DND-41 (cell line): Measurements from ENCODE around the gene LONRF3.
A peak's percentile ranks its signal among the peaks of the same experiment; 100 is the strongest.

Experiments used
- ATAC-seq: fragments of 200-7000 bp; cut with Tn5 transposase; 3 replicates; pipeline ENCODE4 v1.9.1; 2021; ENCODE audit warnings: low read depth; ENCODE audit not compliant: insufficient read depth
- DNase-seq: peaks from one replicate; pipeline ENCODE4 v3.0.0-alpha.2; 2020
- H2AFZ ChIP-seq: 2 replicates; pipeline ENCODE4 v1.6.0; 2012; ENCODE audit warnings: low read depth, low read length
- H3K27ac ChIP-seq: 2 replicates; pipeline ENCODE4 v1.5.1; 2012; ENCODE audit warnings: low read length, inconsistent platforms
- H3K27me3 ChIP-seq: fragments of 200-600 bp; sonication (generic); 2 replicates; pipeline ENCODE4 v1.6.0; 2012; ENCODE audit warnings: low read length, mild to moderate bottlenecking, inconsistent platforms; ENCODE audit not compliant: insufficient read depth, poor library complexity
- H3K36me3 ChIP-seq: 2 replicates; pipeline ENCODE4 v1.5.1; 2012; ENCODE audit warnings: low read length, inconsistent platforms; ENCODE audit not compliant: insufficient read depth
- H3K4me1 ChIP-seq: 2 replicates; pipeline ENCODE4 v1.5.1; 2012; ENCODE audit warnings: mild to moderate bottlenecking, low read length; ENCODE audit not compliant: insufficient read depth
- H3K4me2 ChIP-seq: 2 replicates; pipeline ENCODE4 v1.6.0; 2012; ENCODE audit warnings: mild to moderate bottlenecking, moderate library complexity, low read length, inconsistent platforms; ENCODE audit not compliant: insufficient read depth
- H3K4me3 ChIP-seq, 2 experiments: fragments of 200-600 bp in 1 of 2; shearing (Covaris generic) in 1 of 2; 2 replicates each; pipeline ENCODE4 v1.5.1; 2012 to 2016; ENCODE audit warnings: inconsistent platforms in 2 of 2, low read length in 2 of 2, mild to moderate bottlenecking in 2 of 2, low read depth in 1 of 2, moderate library complexity in 1 of 2
- H3K79me2 ChIP-seq: 2 replicates; pipeline ENCODE4 v1.6.0; 2012; ENCODE audit warnings: low read length, inconsistent platforms; ENCODE audit not compliant: insufficient read depth
- H3K9ac ChIP-seq: 2 replicates; pipeline ENCODE4 v1.6.0; 2012; ENCODE audit warnings: low read depth, mild to moderate bottlenecking, inconsistent platforms, low read length, moderate library complexity
- H3K9me3 ChIP-seq: 2 replicates; pipeline ENCODE4 v1.5.1; 2012; ENCODE audit warnings: low read length, moderate library complexity, mild to moderate bottlenecking, inconsistent platforms; ENCODE audit not compliant: insufficient read depth, severe bottlenecking
- H4K20me1 ChIP-seq: 2 replicates; pipeline ENCODE4 v1.6.0; 2012; ENCODE audit warnings: low read length; ENCODE audit not compliant: insufficient read depth
- EZH2 ChIP-seq: IDR thresholded peaks from 3 replicates; pipeline ENCODE4 v1.6.1; 2012; ENCODE audit warnings: borderline replicate concordance, low read depth, mild to moderate bottlenecking, moderate library complexity, low read length, inconsistent platforms; ENCODE audit not compliant: severe bottlenecking
- TF ChIP-seq, protein P1 (sequence below): IDR thresholded peaks from 2 replicates; pipeline ENCODE4 v1.5.1; 2012; ENCODE audit warnings: borderline replicate concordance, low read length, moderate library complexity, mild to moderate bottlenecking; ENCODE audit not compliant: poor library complexity, severe bottlenecking; ENCODE audit errors: extremely low read depth

The LONRF3 gene

DNA sequence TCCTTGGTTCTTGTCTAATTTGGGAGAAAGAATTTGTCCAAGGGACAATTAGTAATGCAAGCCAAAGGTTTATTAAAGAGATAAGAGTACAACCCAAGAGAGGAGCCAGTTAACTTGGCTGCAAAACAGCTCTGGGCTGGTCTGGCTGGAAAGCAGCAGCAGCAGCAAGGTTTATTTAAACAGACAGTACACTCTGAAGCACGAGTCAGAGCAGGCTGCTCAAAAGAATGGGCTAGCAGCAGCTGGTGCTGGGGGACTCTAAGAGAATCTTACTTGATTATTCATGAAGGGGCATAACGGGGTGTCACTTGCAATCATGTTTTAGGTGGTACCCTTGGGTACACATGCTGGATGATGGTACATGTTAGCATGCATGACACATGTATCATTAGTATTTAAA, 81.3 kb downstream of the LONRF3 start:
- Histone ChIP-seq H4K20me1 (no peaks in the 10 kb centered on the region), H3K4me3 (no peak overlapping the region), H3K4me1 (no peaks in the 10 kb centered on the region), H3K27me3 (no peaks in the 10 kb centered on the region), H3K4me2 (no peak overlapping the region), H3K9me3 (no peaks in the 10 kb centered on the region), H2AFZ (no peak overlapping the region), H3K79me2 (no peaks in the 10 kb centered on the region), H3K36me3 (no peaks in the 10 kb centered on the region), H3K27ac (no peak overlapping the region), H3K9ac (no peak overlapping the region)
- DNase-seq (no peak), ATAC-seq (no peak)
- TF ChIP-seq EZH2, result no peak
- TF ChIP-seq, protein P1, sequence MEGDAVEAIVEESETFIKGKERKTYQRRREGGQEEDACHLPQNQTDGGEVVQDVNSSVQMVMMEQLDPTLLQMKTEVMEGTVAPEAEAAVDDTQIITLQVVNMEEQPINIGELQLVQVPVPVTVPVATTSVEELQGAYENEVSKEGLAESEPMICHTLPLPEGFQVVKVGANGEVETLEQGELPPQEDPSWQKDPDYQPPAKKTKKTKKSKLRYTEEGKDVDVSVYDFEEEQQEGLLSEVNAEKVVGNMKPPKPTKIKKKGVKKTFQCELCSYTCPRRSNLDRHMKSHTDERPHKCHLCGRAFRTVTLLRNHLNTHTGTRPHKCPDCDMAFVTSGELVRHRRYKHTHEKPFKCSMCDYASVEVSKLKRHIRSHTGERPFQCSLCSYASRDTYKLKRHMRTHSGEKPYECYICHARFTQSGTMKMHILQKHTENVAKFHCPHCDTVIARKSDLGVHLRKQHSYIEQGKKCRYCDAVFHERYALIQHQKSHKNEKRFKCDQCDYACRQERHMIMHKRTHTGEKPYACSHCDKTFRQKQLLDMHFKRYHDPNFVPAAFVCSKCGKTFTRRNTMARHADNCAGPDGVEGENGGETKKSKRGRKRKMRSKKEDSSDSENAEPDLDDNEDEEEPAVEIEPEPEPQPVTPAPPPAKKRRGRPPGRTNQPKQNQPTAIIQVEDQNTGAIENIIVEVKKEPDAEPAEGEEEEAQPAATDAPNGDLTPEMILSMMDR, result no peak

DNA sequence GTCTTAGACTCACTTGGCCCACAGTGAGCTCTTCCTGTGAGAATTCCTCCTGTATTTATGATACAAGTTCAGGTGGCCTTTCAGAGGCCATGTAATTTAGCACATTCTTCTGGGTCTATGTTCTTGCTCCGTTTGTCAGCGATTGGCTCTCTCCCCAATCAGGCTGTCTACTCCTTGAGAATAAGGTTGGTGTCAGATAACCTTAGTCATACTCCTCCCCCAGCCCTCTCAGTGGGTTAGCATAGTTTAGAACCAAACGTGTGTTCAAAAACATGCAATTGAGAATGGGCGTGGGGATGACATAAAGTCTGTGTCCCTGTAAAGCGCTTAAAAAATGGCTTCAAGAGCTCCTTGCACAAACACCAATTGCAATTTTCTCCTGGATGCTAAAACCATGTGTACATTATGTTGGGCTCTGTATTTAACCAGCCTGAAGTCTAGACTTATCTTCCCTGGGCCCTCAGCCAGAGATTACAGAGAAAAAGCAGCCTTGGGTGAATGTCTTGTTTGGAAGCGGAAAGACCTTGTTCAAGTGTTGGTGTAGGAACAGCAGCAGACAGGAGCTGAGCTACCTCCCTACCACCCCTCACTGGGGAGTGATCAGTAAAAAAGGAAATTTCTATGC, 88.4 kb downstream of the LONRF3 start:
- no peak for DNase-seq
- Histone ChIP-seq H3K9me3 (no peaks in the 10 kb centered on the region), H3K79me2 (no peaks in the 10 kb centered on the region), H3K4me2 (no peak overlapping the region), H3K4me1 (no peaks in the 10 kb centered on the region), H3K4me3 (no peak overlapping the region), H3K9ac (no peak overlapping the region), H3K27me3 (no peaks in the 10 kb centered on the region), H2AFZ (no peak overlapping the region), H3K27ac (no peak overlapping the region), H4K20me1 (no peaks in the 10 kb centered on the region), H3K36me3 (no peaks in the 10 kb centered on the region)
- TF ChIP-seq, protein P1, result no peak
- TF ChIP-seq EZH2, result no peak
- ATAC-seq, result no peak

DNA sequence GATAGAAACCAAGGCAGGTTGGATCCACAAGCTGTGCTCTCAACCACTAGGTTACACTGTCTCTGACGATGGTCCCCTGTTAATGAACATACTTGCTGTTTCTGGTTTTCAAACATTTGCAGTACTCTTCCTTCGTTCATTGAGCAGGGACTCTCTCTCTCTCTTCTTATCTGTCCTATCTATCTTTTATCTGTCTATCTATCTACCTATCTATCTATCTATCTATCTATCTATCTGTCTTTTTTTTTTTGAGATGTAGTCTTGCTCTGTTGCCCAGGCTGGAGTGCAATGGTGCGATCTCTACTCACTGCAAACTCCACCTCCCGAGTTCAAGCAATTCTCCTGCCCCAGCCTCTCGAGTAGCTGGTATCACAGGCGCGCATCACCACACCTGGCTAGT, 89.0 kb downstream of the LONRF3 start:
- TF ChIP-seq EZH2, result no peak
- ATAC-seq, result no peak
- Histone ChIP-seq H3K4me2 (no peak overlapping the region), H3K4me3 (no peak overlapping the region), H3K36me3 (no peaks in the 10 kb centered on the region), H3K4me1 (no peaks in the 10 kb centered on the region), H3K9ac (no peak overlapping the region), H3K27me3 (no peaks in the 10 kb centered on the region), H4K20me1 (no peaks in the 10 kb centered on the region), H3K9me3 (no peaks in the 10 kb centered on the region), H2AFZ (no peak overlapping the region), H3K79me2 (no peaks in the 10 kb centered on the region), H3K27ac (no peak overlapping the region)
- DNase-seq, result no peak

DNA sequence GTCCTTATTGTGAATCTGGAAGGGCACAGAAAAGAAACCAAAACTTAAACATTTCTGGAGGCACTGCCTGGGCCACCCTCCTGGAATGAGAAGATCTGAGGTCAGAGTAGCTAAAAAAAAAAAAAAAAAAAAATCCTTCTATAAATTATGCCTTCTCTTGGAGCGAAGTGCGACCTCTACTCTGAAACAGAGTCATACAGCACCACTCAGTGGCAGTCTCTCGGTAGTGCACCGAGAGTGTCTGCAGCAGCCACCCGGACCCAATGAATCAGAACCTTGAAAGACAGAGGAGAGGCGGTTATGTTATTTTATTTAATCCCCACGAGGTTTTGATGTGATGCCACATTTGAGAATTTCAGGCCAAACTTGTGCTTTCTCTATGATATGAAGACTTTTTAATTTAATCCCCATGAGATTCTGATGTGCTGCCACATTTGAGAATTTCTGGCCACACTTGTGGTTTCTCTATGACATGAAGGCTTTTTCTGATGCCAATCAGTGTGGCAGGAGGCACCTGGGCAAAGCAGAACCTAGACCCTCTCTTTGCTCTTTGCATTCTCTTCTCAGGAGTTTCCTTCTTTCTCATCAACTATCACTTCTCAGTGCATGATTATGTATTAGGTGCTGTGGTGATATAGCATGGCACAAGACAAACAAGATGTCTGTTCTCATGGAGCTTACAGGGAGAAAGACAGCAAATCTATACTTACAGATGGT, 92.8 kb downstream of the LONRF3 start:
- H3K27ac ChIP-seq, result no peak overlapping the region
- peak; percentile 15 for DNase-seq
- H3K79me2 ChIP-seq, result no peaks in the 10 kb centered on the region
- no peaks in the 10 kb centered on the region for H4K20me1 ChIP-seq
- H3K9me3 ChIP-seq, result no peaks in the 10 kb centered on the region
- H3K27me3 ChIP-seq, result no peaks in the 10 kb centered on the region
- H3K4me2 ChIP-seq, result no peak overlapping the region
- peak; percentile 56; the same call in 2 of the 3 replicates for ATAC-seq
- no peak overlapping the region for H3K9ac ChIP-seq
- TF ChIP-seq, protein P1, result peak; percentile 52
- TF ChIP-seq EZH2, result no peak
- no peaks in the 10 kb centered on the region for H3K36me3 ChIP-seq
- no peaks in the 10 kb centered on the region for H3K4me1 ChIP-seq
- H2AFZ ChIP-seq, result no peak overlapping the region
- no peak overlapping the region for H3K4me3 ChIP-seq
